ENCODE measurements around the gene PCCA.

Gene PCCA

GRCh38 chr13:100517728-100518127 lies 428.8 kb downstream of the PCCA start:
- no peak for DNase-seq (ENCODE audit: low spot score)
- TF ChIP-seq CTCF (IDR thresholded peaks at IDR 0.05; ENCODE audit: borderline replicate concordance, control extremely low read depth, extremely low read depth, insufficient read depth, missing control alignments): no peak

DNA sequence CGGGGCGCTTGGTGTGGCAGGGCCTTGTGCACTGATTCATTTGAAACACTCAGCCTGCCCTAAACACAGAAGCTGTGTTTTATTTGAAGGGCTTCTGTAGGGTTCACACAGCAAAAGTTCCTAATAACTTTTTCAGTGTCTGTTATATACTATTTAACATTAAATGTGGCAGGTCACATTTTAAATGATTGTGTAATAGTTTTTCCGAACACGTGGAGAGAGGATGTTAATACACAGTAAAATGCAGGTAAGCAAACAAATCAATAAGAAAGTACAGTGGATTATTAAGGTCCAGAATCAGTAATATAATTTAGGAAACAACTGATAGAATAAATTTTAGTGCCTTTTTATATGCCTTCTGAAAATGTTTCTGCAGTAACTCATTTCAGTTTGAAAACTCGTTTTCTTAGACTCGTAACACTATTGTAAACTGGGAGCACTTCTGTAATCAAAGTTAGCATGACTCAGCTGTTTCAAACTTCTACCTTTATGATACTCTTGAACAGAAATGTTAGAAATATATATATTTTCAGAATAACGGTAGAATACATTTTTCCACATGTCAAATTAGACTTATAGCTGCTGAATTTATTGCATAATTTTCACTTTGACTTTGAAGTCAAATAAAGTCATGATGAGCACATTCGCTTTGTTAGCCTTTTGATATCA lies 429.6 kb downstream of the PCCA start:
- in situ Hi-C loops (cut with MboI; ENCODE audit: low sequenced_read_pairs, unreplicated experiment): loop anchor here (25.0 kb wide), 1 partner anchor 606 kb away; no protein-coding TSS in a partner anchor
- no peak for TF ChIP-seq CTCF (IDR thresholded peaks at IDR 0.05; ENCODE audit: borderline replicate concordance, control extremely low read depth, extremely low read depth, insufficient read depth, missing control alignments)
- no peak for DNase-seq (ENCODE audit: low spot score)

More at GRCh38 chr13:100517728-100518127, 428.8 kb downstream of the PCCA start:
- in situ Hi-C loops (cut with MboI; ENCODE audit: low sequenced_read_pairs, unreplicated experiment): loop anchor here (25.0 kb wide), 1 partner anchor 605 kb away; no protein-coding TSS in a partner anchor

DNA sequence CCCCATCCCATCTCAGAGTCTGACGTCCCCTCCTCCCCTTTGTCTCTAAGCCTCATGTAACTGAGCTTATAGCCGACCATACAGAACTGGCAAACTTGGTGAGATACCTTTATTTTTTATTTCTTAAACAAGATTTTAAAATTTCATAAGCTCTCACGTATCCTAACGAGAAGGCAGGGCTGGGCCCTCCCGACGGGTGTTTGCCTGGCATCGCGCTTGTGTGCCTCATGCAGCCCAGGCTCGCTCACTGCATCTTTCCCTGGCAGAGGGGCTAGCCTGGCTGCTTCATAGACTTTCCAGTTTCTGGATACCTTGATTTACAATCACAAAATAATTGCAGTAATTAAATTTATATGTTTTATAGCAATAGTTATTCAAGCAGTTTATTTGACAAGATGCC lies 430.7 kb downstream of the PCCA start:
- in situ Hi-C loops (cut with MboI; ENCODE audit: low sequenced_read_pairs, unreplicated experiment): loop anchor here (10.0 to 25.0 kb wide), 2 partner anchors 607 to 865 kb away; no protein-coding TSS in a partner anchor
- no peak for DNase-seq (ENCODE audit: low spot score)
- no peak for TF ChIP-seq CTCF (IDR thresholded peaks at IDR 0.05; ENCODE audit: borderline replicate concordance, control extremely low read depth, extremely low read depth, insufficient read depth, missing control alignments)

- TF ChIP-seq CTCF (IDR thresholded peaks at IDR 0.05; ENCODE audit: borderline replicate concordance, control extremely low read depth, extremely low read depth, insufficient read depth, missing control alignments): no peak
- in situ Hi-C loops (cut with MboI; ENCODE audit: low sequenced_read_pairs, unreplicated experiment): loop anchor here (10.0 to 25.0 kb wide), 2 partner anchors 609 to 866 kb away; no protein-coding TSS in a partner anchor
- DNase-seq (ENCODE audit: low spot score): no peak
These were observed 432.3 kb downstream of the PCCA start for GRCh38 chr13:100520936-100521850.

DNA sequence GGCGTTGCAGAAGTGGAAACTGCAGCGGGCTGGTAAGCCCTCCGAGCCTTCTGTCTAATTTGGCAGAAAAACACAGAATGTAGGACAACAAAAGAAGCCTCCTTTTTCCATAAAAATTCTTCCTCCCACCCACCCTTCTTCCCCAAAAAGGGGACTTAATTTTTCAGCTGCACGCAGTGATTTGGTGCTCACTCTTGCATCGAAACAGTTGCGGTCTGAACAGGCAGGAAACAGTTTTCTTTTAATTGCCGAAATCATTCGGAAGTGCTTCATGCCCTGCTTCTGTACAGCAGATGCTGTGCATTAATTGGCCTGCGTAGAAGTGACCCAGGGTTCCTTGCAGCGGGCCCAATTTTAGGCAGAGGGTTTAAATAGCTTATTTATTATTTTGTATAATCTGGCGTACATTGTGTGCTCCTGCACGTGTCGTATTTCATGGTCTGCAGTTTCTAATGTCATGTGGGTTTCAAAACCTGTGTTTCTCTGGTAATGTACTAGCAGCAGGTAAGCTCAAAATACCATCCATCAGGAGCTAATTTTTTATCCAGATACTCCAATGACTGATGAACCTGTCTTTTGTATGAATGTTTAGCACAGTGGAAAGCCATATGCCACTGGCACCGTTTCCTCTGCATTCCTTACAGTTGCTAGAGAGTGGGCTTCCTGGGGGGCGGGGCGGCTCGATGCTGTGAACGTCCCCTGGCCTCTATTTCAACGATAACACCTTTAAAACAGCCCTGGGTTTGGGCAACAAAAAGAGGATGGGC lies 433.1 kb downstream of the PCCA start:
- no peak for DNase-seq (ENCODE audit: low spot score)
- in situ Hi-C loops (cut with MboI; ENCODE audit: low sequenced_read_pairs, unreplicated experiment): loop anchor here (10.0 to 25.0 kb wide), 2 partner anchors 610 to 867 kb away; no protein-coding TSS in a partner anchor
- no peak for TF ChIP-seq CTCF (IDR thresholded peaks at IDR 0.05; ENCODE audit: borderline replicate concordance, control extremely low read depth, extremely low read depth, insufficient read depth, missing control alignments)

Measured in GM13976 (cell line).